ENCODE results near the gene ERF.

The ERF gene

GRCh38 chr19:42202290-42202880 is 52.5 kb downstream of the ERF start:
- H2BK12ac ChIP-seq (ENCODE audit: low read length), result no peak overlapping the region
- H4K91ac ChIP-seq (ENCODE audit: low read depth, low read length, poor library complexity), result no peak overlapping the region
- no peak overlapping the region for H3K18ac ChIP-seq (ENCODE audit: low read length)
- no peak overlapping the region for H3K14ac ChIP-seq (ENCODE audit: low read length)
- no peaks in the 10 kb centered on the region for H3K4me1 ChIP-seq (ENCODE audit: control insufficient read depth in 2 of 2, insufficient read depth in 1 of 2, low read depth in 1 of 2, low read length in 2 of 2)
- H3K27ac ChIP-seq (replicated peaks; ENCODE audit: low read length), result no peak overlapping the region
- H2BK15ac ChIP-seq (ENCODE audit: low read length), result no peak overlapping the region
- peaks cover 70 to 82% of the 10 kb centered on the region in 2 donors for H3K36me3 ChIP-seq (replicated peaks in 1 of 2; ENCODE audit: control insufficient read depth in 2 of 2, insufficient read depth in 2 of 2, low read length in 2 of 2)
- no peak overlapping the region for H2BK5ac ChIP-seq (ENCODE audit: low read length)
- peaks cover 8% of the 10 kb centered on the region for H3K79me1 ChIP-seq (ENCODE audit: low read depth, low read length)
- no peak overlapping the region for H3K23ac ChIP-seq (ENCODE audit: low read depth, low read length, poor library complexity)
- no peak overlapping the region for H2AK5ac ChIP-seq (ENCODE audit: low read depth, low read length)
- no peak overlapping the region for H2AFZ ChIP-seq (ENCODE audit: low read length)
- H3K4me2 ChIP-seq (ENCODE audit: insufficient read depth, low read length, poor library complexity, severe bottlenecking), result no peak overlapping the region
- H3K27me3 ChIP-seq (ENCODE audit: control insufficient read depth in 3 of 3, insufficient read depth in 3 of 3, low read depth in 1 of 3, low read length in 3 of 3), result no peaks in the 10 kb centered on the region
- no peak overlapping the region for H3K4me3 ChIP-seq (ENCODE audit: low read length in 2 of 2)
- no peak overlapping the region for H2BK120ac ChIP-seq (ENCODE audit: low read depth, low read length)
- no peaks in the 10 kb centered on the region for H3K9me3 ChIP-seq (replicated peaks in 1 of 2; ENCODE audit: control insufficient read depth in 2 of 2, insufficient read depth in 1 of 2, low read depth in 1 of 2, low read length in 2 of 2)
- no peak for DNase-seq (ENCODE audit: low spot score)
- no peak overlapping the region for H3K9ac ChIP-seq (ENCODE audit: low read depth, low read length, poor library complexity)
- no peak overlapping the region for H3K4ac ChIP-seq (ENCODE audit: low read length)
- WGBS, 2 donors (ENCODE audit: extremely low coverage in 2 of 2, insufficient read length in 2 of 2, insufficient replicate concordance in 1 of 2), result no CpG with 5 or more reads among the region's 5 CpGs
- H4K8ac ChIP-seq (ENCODE audit: low read depth, low read length), result no peak overlapping the region

DNA sequence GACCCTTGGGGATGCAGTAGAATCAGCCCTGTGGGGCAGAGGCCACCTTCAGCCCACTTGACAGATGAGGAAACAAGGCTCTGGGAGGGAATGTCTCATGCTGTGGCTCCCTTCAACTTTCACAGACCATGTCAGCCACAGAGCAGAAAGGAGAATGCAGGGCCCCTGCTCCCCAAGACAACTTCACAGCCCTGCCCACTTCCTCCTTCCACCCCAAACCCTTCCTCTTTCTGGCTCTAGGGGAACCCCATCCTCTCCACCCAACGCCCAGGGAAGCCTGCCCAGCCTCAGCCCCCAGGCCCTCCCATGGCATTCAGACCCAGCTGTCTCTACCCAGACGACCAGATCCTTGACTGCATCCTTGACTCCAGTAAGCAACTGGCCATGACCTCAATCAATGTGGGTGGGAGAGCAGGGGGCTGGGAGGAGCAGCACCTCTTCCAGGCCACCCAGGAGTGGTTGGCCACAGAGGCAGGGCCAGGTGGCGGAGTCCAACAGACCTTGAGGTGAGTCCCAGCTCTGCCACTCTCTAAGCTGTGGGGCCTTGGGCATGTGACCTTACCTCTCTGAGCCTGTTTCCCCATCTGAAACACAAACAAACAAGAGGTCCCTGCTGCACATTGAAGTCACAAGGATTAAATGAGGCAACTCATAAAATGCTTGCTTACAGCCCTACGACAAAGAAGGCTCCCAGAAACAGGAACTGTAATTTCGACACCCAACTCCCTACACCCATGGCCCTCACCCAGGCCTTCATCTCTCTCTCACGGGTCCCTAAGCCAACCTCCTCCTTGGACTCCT is 53.2 kb downstream of the ERF start:
- no peaks in the 10 kb centered on the region for H3K27me3 ChIP-seq (ENCODE audit: control insufficient read depth in 3 of 3, insufficient read depth in 3 of 3, low read depth in 1 of 3, low read length in 3 of 3)
- no peak overlapping the region for H2BK15ac ChIP-seq (ENCODE audit: low read length)
- no peak overlapping the region for H2AFZ ChIP-seq (ENCODE audit: low read length)
- H4K8ac ChIP-seq (ENCODE audit: low read depth, low read length), result no peak overlapping the region
- peaks cover 8% of the 10 kb centered on the region for H3K79me1 ChIP-seq (ENCODE audit: low read depth, low read length)
- H3K4me3 ChIP-seq (ENCODE audit: low read length in 2 of 2), result no peak overlapping the region
- DNase-seq (ENCODE audit: low spot score), result no peak
- WGBS, 2 donors (ENCODE audit: extremely low coverage in 2 of 2, insufficient read length in 2 of 2, insufficient replicate concordance in 1 of 2), result no CpG with 5 or more reads among the region's 6 CpGs
- no peak overlapping the region for H3K18ac ChIP-seq (ENCODE audit: low read length)
- H4K91ac ChIP-seq (ENCODE audit: low read depth, low read length, poor library complexity), result no peak overlapping the region
- no peak overlapping the region for H3K23ac ChIP-seq (ENCODE audit: low read depth, low read length, poor library complexity)
- H3K4me1 ChIP-seq (ENCODE audit: control insufficient read depth in 2 of 2, insufficient read depth in 1 of 2, low read depth in 1 of 2, low read length in 2 of 2), result no peaks in the 10 kb centered on the region
- no peak overlapping the region for H3K4ac ChIP-seq (ENCODE audit: low read length)
- no peak overlapping the region for H3K27ac ChIP-seq (replicated peaks; ENCODE audit: low read length)
- no peak overlapping the region for H3K4me2 ChIP-seq (ENCODE audit: insufficient read depth, low read length, poor library complexity, severe bottlenecking)
- peak overlapping the region; percentile 66 for H2BK5ac ChIP-seq (ENCODE audit: low read length)
- no peak overlapping the region for H3K9ac ChIP-seq (ENCODE audit: low read depth, low read length, poor library complexity)
- no peaks in the 10 kb centered on the region for H3K9me3 ChIP-seq (replicated peaks in 1 of 2; ENCODE audit: control insufficient read depth in 2 of 2, insufficient read depth in 1 of 2, low read depth in 1 of 2, low read length in 2 of 2)
- H2BK12ac ChIP-seq (ENCODE audit: low read length), result no peak overlapping the region
- H3K14ac ChIP-seq (ENCODE audit: low read length), result no peak overlapping the region
- peaks cover 71 to 78% of the 10 kb centered on the region in 2 donors for H3K36me3 ChIP-seq (replicated peaks in 1 of 2; ENCODE audit: control insufficient read depth in 2 of 2, insufficient read depth in 2 of 2, low read length in 2 of 2)
- H2AK5ac ChIP-seq (ENCODE audit: low read depth, low read length), result no peak overlapping the region
- H2BK120ac ChIP-seq (ENCODE audit: low read depth, low read length), result no peak overlapping the region

DNA sequence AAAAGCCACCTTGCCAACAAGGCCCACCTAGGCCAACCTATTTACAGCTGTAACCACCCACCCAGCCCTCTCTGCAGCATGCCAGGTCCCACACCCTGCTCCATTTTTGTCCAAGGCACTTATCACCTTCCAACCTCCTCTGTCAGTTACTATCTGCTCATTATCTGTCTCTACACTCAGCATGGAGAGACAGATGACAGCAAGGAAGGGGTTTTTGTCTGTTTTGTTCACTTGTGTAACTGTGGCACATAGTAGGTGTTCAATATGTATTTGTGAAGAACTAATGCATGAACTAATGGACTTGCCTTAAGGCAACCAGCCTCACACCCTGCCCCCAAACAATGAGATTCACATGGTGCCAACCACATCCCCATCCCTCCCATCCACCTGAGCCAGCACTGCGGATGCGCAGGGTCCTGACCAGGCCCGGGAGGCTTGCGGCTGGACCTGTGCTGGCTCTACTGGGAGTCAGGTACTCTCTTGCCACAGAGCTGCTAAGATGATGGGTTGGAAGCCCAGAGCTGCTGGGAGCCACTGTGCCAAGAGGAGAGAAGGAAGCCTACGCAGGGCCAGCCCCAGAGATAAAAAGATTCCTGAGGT is 54.7 kb downstream of the ERF start:
- H4K8ac ChIP-seq (ENCODE audit: low read depth, low read length), result no peak overlapping the region
- no peak overlapping the region for H3K14ac ChIP-seq (ENCODE audit: low read length)
- H2BK5ac ChIP-seq (ENCODE audit: low read length), result no peak overlapping the region
- no peak overlapping the region for H3K4ac ChIP-seq (ENCODE audit: low read length)
- H3K4me1 ChIP-seq (ENCODE audit: control insufficient read depth in 2 of 2, insufficient read depth in 1 of 2, low read depth in 1 of 2, low read length in 2 of 2), result no peaks in the 10 kb centered on the region
- H3K4me3 ChIP-seq (ENCODE audit: low read length in 2 of 2), result no peak overlapping the region
- H2AFZ ChIP-seq (ENCODE audit: low read length), result no peak overlapping the region
- H3K18ac ChIP-seq (ENCODE audit: low read length), result no peak overlapping the region
- no peak overlapping the region for H3K23ac ChIP-seq (ENCODE audit: low read depth, low read length, poor library complexity)
- H2AK5ac ChIP-seq (ENCODE audit: low read depth, low read length), result no peak overlapping the region
- H3K27me3 ChIP-seq (ENCODE audit: control insufficient read depth in 3 of 3, insufficient read depth in 3 of 3, low read depth in 1 of 3, low read length in 3 of 3), result no peaks in the 10 kb centered on the region
- no peak overlapping the region for H3K4me2 ChIP-seq (ENCODE audit: insufficient read depth, low read length, poor library complexity, severe bottlenecking)
- no peak overlapping the region for H3K27ac ChIP-seq (replicated peaks; ENCODE audit: low read length)
- no peak overlapping the region for H2BK120ac ChIP-seq (ENCODE audit: low read depth, low read length)
- peaks cover 65 to 71% of the 10 kb centered on the region in 2 donors for H3K36me3 ChIP-seq (replicated peaks in 1 of 2; ENCODE audit: control insufficient read depth in 2 of 2, insufficient read depth in 2 of 2, low read length in 2 of 2)
- no peaks in the 10 kb centered on the region for H3K9me3 ChIP-seq (replicated peaks in 1 of 2; ENCODE audit: control insufficient read depth in 2 of 2, insufficient read depth in 1 of 2, low read depth in 1 of 2, low read length in 2 of 2)
- no peak overlapping the region for H2BK15ac ChIP-seq (ENCODE audit: low read length)
- H3K9ac ChIP-seq (ENCODE audit: low read depth, low read length, poor library complexity), result no peak overlapping the region
- WGBS, 2 donors (ENCODE audit: extremely low coverage in 2 of 2, insufficient read length in 2 of 2, insufficient replicate concordance in 1 of 2), result no CpG with 5 or more reads among the region's 5 CpGs
- H2BK12ac ChIP-seq (ENCODE audit: low read length), result no peak overlapping the region
- no peak for DNase-seq (ENCODE audit: low spot score)
- H3K79me1 ChIP-seq (ENCODE audit: low read depth, low read length), result peaks cover 9% of the 10 kb centered on the region
- H4K91ac ChIP-seq (ENCODE audit: low read depth, low read length, poor library complexity), result no peak overlapping the region

DNA sequence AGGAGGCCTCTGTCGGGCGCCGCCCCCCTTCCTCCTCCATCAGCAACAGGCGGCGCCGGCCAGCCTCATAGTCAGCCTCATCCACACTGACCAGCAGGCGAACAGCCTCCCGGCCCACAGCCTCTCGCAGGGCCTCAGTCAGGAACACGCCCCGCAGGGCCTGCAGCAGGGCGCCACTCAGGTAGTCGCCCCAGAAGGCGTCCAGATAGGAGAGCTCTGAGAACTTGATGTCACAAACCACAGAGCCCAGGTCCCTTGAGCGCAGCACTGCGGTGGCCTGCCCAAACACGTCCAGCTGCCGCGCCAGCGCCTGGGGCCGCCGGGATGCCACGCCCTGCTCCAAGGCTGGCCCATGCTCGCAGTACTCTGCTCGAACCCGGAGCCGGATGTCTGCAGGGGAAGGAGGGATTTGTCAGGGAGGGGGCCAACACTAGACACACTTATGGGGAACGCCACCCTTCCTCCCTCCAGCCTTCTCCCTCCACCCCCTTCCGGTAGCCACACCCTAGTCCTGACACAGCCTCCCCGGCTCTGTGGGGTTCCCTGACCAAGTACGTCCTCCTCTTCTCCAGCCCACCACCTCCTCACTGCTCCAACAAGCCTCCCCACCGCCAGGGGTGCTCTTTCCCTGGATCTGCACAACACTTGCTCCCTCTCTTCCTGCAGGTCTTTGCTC is 55.4 kb downstream of the ERF start:
- H3K79me1 ChIP-seq (ENCODE audit: low read depth, low read length), result peaks cover 9% of the 10 kb centered on the region
- no peak overlapping the region for H3K14ac ChIP-seq (ENCODE audit: low read length)
- H3K23ac ChIP-seq (ENCODE audit: low read depth, low read length, poor library complexity), result peak overlapping the region; percentile 31
- no peak for DNase-seq (ENCODE audit: low spot score)
- H3K27ac ChIP-seq (replicated peaks; ENCODE audit: low read length), result no peak overlapping the region
- H3K4me2 ChIP-seq (ENCODE audit: insufficient read depth, low read length, poor library complexity, severe bottlenecking), result no peak overlapping the region
- no peak overlapping the region for H2BK5ac ChIP-seq (ENCODE audit: low read length)
- no CpG with 5 or more reads among the region's 32 CpGs for WGBS, 2 donors (ENCODE audit: extremely low coverage in 2 of 2, insufficient read length in 2 of 2, insufficient replicate concordance in 1 of 2)
- H2BK15ac ChIP-seq (ENCODE audit: low read length), result no peak overlapping the region
- H2BK12ac ChIP-seq (ENCODE audit: low read length), result no peak overlapping the region
- H2BK120ac ChIP-seq (ENCODE audit: low read depth, low read length), result no peak overlapping the region
- no peak overlapping the region for H2AFZ ChIP-seq (ENCODE audit: low read length)
- no peaks in the 10 kb centered on the region for H3K4me1 ChIP-seq (ENCODE audit: control insufficient read depth in 2 of 2, insufficient read depth in 1 of 2, low read depth in 1 of 2, low read length in 2 of 2)
- H3K18ac ChIP-seq (ENCODE audit: low read length), result no peak overlapping the region
- H4K91ac ChIP-seq (ENCODE audit: low read depth, low read length, poor library complexity), result no peak overlapping the region
- H3K4me3 ChIP-seq (ENCODE audit: low read length in 2 of 2), result no peak overlapping the region
- peaks cover 62 to 66% of the 10 kb centered on the region in 2 donors for H3K36me3 ChIP-seq (replicated peaks in 1 of 2; ENCODE audit: control insufficient read depth in 2 of 2, insufficient read depth in 2 of 2, low read length in 2 of 2)
- H3K9me3 ChIP-seq (replicated peaks in 1 of 2; ENCODE audit: control insufficient read depth in 2 of 2, insufficient read depth in 1 of 2, low read depth in 1 of 2, low read length in 2 of 2), result no peaks in the 10 kb centered on the region
- no peak overlapping the region for H3K4ac ChIP-seq (ENCODE audit: low read length)
- H4K8ac ChIP-seq (ENCODE audit: low read depth, low read length), result no peak overlapping the region
- no peak overlapping the region for H2AK5ac ChIP-seq (ENCODE audit: low read depth, low read length)
- no peak overlapping the region for H3K9ac ChIP-seq (ENCODE audit: low read depth, low read length, poor library complexity)
- H3K27me3 ChIP-seq (ENCODE audit: control insufficient read depth in 3 of 3, insufficient read depth in 3 of 3, low read depth in 1 of 3, low read length in 3 of 3), result no peaks in the 10 kb centered on the region

Data from neuronal stem cell (in vitro differentiated cells).